IPS-20b (cell line): Measurements from ENCODE around the gene RHEX.
"Not testable (repeated sequence)": the region's sequence is repeated elsewhere in the genome, so short reads cannot be mapped to it uniquely, and the experiment has no call there.

Experiments used
- H3K27ac ChIP-seq: one replicate; pipeline ENCODE4 v1.5.1; 2013; ENCODE audit warnings: low read length
- H3K27me3 ChIP-seq: 2 replicates; pipeline ENCODE4 v1.6.1; 2013; ENCODE audit warnings: mild to moderate bottlenecking, low read length, inconsistent platforms; ENCODE audit not compliant: insufficient read depth
- H3K36me3 ChIP-seq: 2 replicates; pipeline ENCODE4 v1.6.1; 2013; ENCODE audit warnings: low read depth, mild to moderate bottlenecking, inconsistent platforms, low read length, moderate library complexity; ENCODE audit not compliant: insufficient read depth
- H3K4me1 ChIP-seq: 2 replicates; pipeline ENCODE4 v1.6.1; 2013; ENCODE audit warnings: mild to moderate bottlenecking, control low read depth, inconsistent platforms, low read length, moderate library complexity; ENCODE audit not compliant: insufficient read depth
- H3K4me3 ChIP-seq: 2 replicates; pipeline ENCODE4 v1.5.1; 2013; ENCODE audit warnings: mild to moderate bottlenecking, low read length, inconsistent platforms
- H3K9ac ChIP-seq: 2 replicates; pipeline ENCODE4 v1.6.1; 2013; ENCODE audit warnings: low read depth, mild to moderate bottlenecking, inconsistent platforms, low read length, moderate library complexity
- H3K9me3 ChIP-seq: 2 replicates; pipeline ENCODE4 v1.6.1; 2013; ENCODE audit warnings: mild to moderate bottlenecking, low read depth, low read length, inconsistent platforms; ENCODE audit not compliant: insufficient read depth

The RHEX gene

DNA sequence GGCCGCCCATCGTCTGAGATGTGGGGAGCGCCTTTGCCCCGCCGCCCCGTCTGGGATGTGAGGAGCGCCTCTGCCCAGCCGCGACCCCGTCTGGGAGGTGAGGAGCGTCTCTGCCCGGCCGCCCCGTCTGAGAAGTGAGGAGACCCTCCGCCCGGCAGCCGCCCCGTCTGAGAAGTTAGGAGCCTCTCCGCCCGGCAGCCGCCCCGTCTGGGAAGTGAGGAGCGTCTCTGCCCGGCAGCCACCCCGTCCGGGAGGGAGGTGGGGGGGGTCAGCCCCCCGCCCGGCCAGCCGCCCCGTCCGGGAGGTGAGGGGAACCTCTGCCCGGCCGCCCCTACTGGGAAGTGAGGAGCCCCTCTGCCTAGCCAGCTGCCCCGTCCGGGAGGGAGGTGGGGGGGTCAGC, 11.0 kb downstream of the RHEX start:
- H3K4me3 ChIP-seq, H3K27me3 ChIP-seq, H3K9ac ChIP-seq, H3K36me3 ChIP-seq, H3K4me1 ChIP-seq, H3K9me3 ChIP-seq, H3K27ac ChIP-seq: not testable (repeated sequence)

DNA sequence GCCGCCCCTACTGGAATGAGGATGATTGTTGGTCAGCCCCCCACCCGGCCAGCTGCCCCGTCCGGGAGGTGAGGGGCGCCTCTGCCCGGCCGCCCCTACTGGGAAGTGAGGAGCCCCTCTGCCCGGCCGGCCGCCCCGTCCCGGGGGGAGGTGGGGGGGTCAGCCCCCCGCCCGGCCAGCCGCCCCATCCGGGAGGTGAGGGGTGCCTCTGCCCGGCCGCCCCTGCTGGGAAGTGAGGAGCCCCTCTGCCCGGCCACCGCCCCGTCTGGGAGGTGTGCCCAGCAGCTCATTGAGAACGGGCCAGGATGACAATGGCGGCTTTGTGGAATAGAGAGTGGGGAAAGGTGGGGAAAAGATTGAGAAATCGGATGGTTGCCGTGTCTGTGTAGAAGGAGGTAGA, 11.5 kb downstream of the RHEX start:
- not testable (repeated sequence) for H3K4me1 ChIP-seq, H3K27ac ChIP-seq, H3K36me3 ChIP-seq, H3K27me3 ChIP-seq, H3K9me3 ChIP-seq, H3K4me3 ChIP-seq, H3K9ac ChIP-seq

DNA sequence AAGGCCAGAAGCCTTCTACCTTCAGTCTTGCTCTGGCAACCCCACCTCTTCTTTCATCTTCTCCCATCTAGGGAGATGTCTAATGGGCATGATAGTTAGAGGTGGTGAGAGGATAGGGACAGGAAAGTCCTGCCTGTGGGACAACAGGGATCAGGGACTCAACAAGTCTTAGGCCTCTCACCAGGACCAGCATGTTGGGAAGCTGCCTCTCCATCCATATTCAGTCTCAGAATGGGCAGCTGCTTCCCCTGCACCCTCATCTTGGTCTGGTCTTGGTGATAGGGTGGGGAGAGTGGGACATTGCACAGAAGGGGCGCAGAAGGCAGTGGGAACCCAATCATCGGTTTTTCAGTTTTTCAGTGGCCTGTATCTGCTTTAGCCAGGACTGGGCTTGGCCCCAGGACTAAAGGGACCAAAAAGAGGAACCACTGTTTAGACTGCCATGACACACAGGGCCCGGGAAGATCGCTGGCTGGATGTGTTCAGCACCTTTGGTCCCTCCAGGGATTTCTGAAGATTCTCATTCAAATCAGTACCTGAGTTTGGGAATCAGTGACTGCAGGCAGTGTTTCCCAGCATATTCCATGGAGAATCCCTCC, 12.7 kb downstream of the RHEX start:
- Histone ChIP-seq H3K9ac (no peak overlapping the region), H3K4me3 (no peak overlapping the region), H3K4me1 (no peaks in the 10 kb centered on the region), H3K36me3 (no peaks in the 10 kb centered on the region), H3K27me3 (no peaks in the 10 kb centered on the region), H3K27ac (no peak overlapping the region), H3K9me3 (peaks cover 6% of the 10 kb centered on the region)

DNA sequence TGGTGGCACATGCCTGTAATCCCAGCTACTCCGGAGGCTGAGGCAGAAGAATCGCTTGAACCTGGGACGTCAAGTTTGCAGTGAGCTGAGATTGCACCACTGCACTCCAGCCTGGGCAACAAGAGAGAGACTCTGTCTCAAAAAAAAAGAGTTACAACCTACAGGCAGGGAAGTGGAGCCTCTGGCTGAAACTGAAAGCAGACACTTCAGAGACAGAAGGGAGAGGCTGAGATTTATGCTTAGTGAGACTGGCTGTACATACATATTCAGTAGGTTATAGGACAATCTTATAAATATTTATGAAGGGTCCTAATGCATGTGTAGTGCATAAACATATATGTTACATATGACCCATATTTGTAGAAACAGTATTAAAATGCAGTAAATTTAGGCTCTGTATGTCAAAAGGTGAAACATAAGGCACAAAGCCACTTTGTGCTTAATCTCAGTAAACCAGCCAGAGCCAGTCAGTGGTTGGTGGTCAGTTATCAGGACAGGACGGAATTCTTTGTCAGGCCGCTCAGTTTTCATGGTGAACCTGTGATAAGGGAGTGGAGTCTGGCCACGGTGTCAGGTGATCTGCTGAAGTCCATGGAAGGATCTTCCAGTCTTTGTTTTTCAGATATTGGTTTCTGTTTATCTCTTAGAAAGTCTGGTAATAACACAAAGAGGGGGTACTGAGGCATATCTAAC, 13.7 kb downstream of the RHEX start:
- no peak overlapping the region for H3K9ac ChIP-seq
- no peak overlapping the region for H3K27ac ChIP-seq
- no peaks in the 10 kb centered on the region for H3K4me1 ChIP-seq

DNA sequence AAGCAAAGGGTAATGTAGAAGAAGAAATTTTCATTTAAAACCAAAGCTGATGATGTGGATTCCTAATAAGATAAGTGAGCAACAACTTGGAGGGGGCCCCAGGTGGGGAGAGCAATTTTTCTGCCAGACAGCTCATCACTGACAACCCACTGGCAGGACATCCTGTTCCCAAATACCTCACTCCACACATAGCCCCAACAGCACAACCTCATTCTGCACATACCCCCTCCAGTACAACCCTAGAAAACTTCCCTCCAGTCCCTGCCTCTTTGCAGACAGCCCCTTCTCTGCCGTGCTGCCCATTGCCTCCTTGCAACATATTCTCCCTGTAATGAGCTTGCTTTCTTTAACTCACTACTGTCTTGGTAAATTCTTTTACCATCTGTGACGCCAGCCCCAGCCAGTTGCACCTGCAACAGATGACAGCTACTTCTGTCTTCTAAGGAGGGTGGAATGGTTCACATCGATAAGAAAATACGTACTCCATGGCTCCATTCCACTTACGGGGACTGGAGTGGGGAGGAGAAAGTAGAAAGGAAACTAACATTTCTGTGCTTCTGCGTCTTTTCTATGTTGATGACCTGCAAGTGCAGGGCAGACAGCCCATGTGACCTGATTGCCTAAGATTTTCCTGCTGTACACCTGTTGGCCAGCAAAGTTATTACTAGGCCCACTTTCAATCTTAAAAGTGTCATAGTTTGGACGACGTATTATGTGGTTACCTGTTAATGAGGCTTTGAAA, 14.7 kb downstream of the RHEX start:
- Histone ChIP-seq H3K27me3 (no peaks in the 10 kb centered on the region), H3K9me3 (peaks cover 3% of the 10 kb centered on the region), H3K27ac (no peak overlapping the region), H3K36me3 (no peaks in the 10 kb centered on the region), H3K4me3 (no peak overlapping the region), H3K9ac (no peak overlapping the region), H3K4me1 (no peaks in the 10 kb centered on the region)

More for the DNA sequence above, 13.7 kb downstream of the RHEX start:
- Histone ChIP-seq H3K9me3 (peaks cover 6% of the 10 kb centered on the region), H3K36me3 (no peaks in the 10 kb centered on the region), H3K4me3 (no peak overlapping the region), H3K27me3 (no peaks in the 10 kb centered on the region)

DNA sequence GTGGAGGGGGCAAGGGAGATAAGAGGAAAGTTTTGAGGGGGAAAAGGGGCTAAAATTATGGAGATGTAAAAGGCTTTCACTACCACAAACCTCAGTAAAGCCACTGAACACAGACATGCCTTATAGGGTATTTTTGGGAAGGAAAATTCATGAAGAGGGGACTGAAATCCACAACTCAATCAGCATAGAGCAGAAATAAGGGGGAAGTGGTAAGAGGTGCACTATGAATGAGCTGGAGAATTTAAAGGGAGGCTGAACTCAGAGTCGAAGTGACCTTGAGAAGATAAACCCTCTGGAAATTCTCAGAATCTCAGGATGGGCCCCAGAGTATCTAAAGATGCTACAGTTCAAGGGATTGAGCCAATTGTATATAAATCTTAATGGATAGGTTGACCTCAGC, 15.3 kb downstream of the RHEX start:
- H3K9ac ChIP-seq = no peak overlapping the region
- no peaks in the 10 kb centered on the region for H3K9me3 ChIP-seq
- H3K4me3 ChIP-seq = no peak overlapping the region
- H3K4me1 ChIP-seq = no peaks in the 10 kb centered on the region
- no peak overlapping the region for H3K27ac ChIP-seq
- no peaks in the 10 kb centered on the region for H3K27me3 ChIP-seq
- H3K36me3 ChIP-seq = no peaks in the 10 kb centered on the region

DNA sequence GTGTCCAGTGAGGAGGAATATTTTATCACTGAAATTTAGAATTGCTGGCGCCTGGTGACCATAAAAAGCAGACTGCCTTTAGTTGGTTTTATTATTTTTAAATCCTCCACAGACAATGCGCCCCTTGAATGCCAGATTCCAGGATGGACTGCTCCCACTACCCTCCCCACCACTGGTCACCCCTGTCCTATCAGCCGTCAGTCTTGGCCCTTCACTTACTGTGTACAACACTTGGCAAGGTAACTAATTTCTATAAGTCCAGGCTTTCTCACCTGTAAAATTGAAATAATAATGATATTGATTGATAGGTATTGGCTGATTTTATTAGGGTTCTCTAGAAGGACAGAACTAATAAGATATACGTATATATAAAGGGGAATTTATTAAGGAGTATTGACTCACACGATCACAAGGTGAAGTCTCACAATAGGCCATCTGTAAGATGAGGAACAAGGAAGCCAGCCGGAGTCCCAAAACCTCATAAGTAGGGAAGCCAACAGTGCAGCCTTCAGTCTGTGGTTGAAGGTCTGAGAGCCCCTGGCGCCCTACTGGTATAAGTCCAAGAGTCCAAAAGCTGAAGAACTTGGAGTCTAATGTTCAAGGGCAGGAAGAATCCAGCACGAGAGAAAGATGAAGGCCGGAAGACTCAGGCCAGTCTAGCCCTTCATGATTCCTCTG, 17.8 kb downstream of the RHEX start:
- Histone ChIP-seq H3K9me3 (no peaks in the 10 kb centered on the region), H3K9ac (no peak overlapping the region), H3K27ac (no peak overlapping the region), H3K4me1 (no peaks in the 10 kb centered on the region), H3K27me3 (no peaks in the 10 kb centered on the region), H3K36me3 (no peaks in the 10 kb centered on the region), H3K4me3 (no peak overlapping the region)

DNA sequence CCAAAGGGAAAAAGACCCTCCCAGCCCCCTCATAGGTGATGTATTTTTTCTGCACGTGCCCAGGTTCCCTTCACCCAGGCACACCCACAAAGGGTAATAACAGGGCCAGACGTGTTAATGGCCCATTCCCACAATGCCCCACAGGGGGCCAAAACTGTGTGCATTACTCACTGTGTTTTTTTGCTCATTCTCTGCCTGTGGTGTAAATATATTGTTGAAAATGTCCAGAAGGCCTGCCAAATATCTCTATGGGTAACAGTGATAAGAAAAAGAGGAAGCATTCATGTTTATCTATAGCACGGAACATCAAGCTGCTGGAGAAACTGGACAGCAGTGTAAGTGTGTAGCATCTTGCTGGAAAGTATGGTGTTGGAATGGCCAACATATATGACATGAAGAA, 21.9 kb downstream of the RHEX start:
- H3K27me3 ChIP-seq = no peaks in the 10 kb centered on the region
- no peak overlapping the region for H3K9ac ChIP-seq
- no peaks in the 10 kb centered on the region; the same call in 1 of the 2 replicates for H3K4me1 ChIP-seq
- H3K4me3 ChIP-seq = no peak overlapping the region
- no peaks in the 10 kb centered on the region for H3K36me3 ChIP-seq
- no peak overlapping the region for H3K27ac ChIP-seq
- no peaks in the 10 kb centered on the region for H3K9me3 ChIP-seq

DNA sequence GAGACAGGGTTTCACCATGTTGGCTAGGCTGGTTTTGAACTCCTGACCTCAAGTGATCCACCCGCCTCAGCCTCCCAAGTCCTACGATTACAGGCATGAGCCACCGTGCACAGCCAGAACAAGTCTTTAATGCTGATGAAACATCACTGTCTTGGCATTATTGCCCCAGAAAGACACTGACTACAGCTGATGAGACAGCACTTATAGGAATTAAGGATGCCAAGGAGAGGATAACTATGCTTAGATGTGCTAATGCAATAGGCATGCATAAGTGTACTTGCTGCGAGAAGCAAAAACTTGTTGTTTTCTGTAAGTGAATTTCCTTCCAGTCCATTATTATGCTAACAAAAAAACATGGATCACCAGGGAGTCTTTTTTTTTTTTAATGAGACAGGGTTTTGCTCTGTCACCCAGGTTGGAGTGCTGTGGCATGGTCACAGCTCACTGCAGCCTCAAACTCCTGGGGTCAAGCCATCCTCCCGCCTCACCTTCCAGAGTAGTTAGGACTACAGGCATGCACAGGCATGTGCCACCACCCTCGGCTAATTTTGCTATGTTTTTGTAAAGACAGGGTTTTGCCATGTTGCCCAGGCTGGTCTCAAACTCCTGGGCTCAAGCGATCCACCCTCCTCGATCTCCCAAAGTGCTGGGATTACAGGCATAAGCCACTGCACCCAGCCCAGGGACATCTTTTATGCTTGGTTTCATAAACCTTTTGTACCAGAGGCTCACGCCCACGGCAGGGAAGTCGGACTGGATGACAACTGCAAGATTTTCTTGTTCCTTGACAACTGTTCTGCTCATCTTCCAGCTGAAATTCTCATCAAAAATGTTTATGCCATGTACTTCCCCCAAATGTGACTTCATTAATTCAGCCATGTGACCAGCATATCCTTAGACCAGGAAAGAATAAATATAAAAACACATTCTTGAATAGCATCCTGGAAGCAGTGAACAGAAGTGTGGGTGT, 23.1 kb downstream of the RHEX start:
- Histone ChIP-seq H3K27ac (no peak overlapping the region), H3K4me3 (no peak overlapping the region), H3K36me3 (no peaks in the 10 kb centered on the region), H3K9ac (no peak overlapping the region), H3K4me1 (no peaks in the 10 kb centered on the region; the same call in 1 of the 2 replicates), H3K27me3 (no peaks in the 10 kb centered on the region), H3K9me3 (no peaks in the 10 kb centered on the region)

DNA sequence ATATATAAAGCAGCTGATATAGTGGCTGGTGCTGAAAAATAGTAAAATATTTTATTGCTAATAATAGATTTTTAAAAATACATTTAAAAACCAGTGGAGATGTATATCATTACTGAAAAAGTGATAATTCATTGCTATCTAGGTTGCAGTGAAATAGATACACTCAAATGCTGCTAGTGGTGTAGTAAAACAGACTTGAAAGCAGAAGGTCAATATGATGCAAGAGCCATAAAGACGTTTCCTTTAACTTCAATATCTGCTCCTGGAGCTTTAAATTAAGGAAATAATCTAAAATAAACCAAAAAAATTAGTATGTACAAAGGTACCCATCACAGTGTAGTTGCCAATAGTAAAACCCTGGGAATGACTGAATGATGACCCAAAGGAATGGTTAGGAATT, 26.2 kb downstream of the RHEX start:
- no peak overlapping the region for H3K27ac ChIP-seq
- H3K27me3 ChIP-seq = no peaks in the 10 kb centered on the region
- H3K36me3 ChIP-seq = no peaks in the 10 kb centered on the region
- H3K9ac ChIP-seq = no peak overlapping the region
- H3K4me1 ChIP-seq = no peaks in the 10 kb centered on the region; the same call in 1 of the 2 replicates
- no peak overlapping the region for H3K4me3 ChIP-seq
- no peaks in the 10 kb centered on the region for H3K9me3 ChIP-seq
